Activated gamma-delta T cell treated with anti-CD3 and anti-CD28 coated beads, Interleukin-2, amount 50 U/mL, for 16 hours (primary cell): ENCODE measurements around the gene FRAS1.
"Not testable (repeated sequence)": the region's sequence is repeated elsewhere in the genome, so short reads cannot be mapped to it uniquely, and the experiment has no call there.

Source experiments
- DNase-seq: peaks from one replicate; pipeline ENCODE4 v3.0.0-alpha.2; 2020; ENCODE audit warnings: low read depth

The FRAS1 gene

DNA sequence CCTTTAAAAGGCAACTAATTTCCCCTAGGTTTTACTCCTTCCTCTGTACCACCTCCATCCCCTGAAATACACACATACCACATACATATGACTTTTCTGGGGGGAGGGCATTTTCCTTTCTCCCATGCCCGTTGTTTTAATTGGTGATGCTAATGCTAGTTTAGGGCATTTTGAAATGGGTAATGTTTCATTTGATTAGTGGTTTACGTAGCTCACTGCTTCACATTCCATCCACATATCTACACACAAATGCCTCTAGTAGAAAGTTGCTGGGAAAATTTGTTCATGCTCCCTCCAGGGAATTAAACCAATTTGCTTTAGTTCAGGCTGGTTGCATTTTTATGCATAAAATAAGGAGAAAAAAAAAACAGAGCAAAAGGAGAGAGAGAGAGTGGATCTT, 231.2 kb downstream of the FRAS1 start:
- no peak for DNase-seq

DNA sequence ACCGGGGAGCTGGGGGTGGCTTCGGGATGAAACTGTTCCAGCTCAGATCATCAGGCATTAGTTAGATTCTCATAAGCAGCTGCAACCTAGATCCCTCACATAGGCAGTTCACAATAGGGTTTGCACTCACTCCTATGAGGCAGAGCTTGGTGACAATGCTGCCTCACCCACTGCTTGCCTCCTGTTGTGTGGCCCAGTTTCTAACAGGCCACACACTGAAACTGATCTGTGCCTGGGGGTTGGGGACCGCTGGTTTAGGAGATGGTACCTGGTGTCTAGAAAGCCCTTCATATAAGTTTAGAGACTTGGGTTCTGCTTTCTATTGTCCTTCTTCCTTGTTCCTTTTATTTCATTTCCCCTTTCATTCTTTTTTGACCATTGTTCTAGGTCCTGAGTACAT, 234.2 kb downstream of the FRAS1 start:
- DNase-seq, result no peak

DNA sequence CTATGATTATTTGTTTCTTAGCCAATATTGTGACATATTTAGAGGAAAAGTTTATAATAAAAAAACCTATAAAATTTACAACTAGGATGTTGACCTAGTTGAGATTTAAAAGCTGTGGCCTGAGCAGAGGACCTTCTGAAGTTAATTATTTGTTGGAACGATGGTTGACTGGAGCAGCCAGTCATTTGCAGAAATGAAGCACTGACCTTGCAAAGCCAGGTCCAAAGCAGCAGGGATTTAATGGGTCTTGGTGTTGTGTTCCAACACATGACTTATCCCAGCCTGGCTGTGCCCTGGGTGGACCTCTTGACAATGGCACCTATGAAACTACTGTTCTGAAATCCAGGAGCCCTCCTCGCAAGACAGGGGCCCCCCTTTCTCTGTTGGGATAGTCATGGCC, 235.2 kb downstream of the FRAS1 start:
- no peak for DNase-seq

DNA sequence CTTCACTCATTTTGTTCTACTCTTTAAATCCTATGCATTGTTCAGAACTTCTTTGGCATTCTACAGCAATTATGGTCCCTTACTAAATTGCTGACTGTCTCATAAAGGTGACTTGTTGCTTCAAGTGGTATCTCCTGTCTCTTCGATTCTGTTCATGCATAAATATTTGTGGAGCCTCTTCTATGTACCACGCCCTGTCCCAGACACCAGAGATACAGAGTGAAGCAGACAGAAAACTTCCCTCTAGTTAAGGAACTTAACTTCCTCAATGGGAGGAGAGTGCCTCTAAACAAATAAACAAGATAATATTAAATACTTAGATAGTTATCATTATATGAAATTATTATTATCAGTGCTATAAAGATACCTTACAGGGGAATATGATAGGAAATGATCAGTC, 235.7 kb downstream of the FRAS1 start:
- DNase-seq, result no peak

DNA sequence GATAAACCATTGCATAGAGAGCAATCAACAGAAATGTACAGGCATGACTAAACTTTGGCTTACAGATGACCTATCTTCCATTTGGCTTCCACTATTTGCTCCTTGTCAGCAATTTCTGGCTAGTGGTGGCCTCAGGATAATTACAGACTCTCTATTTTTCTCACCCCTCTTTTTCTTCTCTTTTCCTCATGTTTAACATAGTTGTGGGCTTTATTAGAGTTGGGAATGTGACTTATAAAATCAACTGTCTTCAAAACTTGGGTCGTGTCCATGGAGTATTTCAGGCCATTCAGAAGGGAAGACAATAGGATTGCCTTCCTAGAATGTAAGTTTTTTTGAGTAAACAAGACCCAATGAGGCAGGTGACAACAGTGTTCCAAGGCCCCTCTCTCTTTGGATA, 236.2 kb downstream of the FRAS1 start:
- DNase-seq, result no peak

DNA sequence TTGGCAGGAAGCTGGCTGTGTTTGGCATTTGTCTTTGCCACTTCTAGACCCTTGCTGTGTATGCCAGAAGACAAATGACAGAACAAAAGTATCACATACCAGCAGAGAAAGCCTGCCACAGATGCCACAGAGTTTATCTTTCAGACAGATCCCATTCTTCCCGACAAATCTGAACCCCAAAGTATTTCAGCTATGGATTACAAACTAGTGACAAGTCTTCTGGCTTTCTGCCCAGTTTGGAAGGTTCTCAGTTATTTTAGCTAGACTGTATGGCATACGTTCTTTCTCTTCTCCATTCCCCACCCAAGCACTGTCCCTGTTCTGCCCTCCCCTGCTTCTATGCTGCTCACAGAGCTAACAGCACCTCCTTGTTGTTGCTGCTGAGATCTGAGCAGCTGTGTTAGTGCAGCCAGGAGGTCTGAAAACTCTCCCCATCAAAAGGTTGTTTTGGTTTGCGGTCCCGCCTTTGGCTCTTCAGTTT, 236.7 kb downstream of the FRAS1 start:
- no peak for DNase-seq

DNA sequence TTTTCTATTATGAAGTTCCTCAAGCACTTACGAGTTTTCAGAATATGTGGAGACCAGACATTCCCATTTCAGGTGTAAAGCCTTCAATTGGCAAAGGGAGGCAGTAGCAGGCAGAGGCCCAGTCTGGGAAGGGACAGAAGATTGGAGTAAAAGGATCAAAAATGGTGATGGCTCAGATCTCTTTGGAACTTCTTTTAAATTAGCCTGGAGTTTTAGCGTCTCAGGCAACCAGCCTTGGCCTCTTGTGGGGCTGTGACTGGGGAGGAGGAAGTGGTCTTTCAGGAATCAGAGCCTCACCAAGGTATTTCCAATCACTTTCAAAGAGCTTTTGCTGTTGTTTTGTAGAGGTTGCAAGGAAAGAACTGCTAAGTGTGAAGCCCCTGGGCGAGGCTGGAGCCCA, 239.1 kb downstream of the FRAS1 start:
- DNase-seq, result no peak

DNA sequence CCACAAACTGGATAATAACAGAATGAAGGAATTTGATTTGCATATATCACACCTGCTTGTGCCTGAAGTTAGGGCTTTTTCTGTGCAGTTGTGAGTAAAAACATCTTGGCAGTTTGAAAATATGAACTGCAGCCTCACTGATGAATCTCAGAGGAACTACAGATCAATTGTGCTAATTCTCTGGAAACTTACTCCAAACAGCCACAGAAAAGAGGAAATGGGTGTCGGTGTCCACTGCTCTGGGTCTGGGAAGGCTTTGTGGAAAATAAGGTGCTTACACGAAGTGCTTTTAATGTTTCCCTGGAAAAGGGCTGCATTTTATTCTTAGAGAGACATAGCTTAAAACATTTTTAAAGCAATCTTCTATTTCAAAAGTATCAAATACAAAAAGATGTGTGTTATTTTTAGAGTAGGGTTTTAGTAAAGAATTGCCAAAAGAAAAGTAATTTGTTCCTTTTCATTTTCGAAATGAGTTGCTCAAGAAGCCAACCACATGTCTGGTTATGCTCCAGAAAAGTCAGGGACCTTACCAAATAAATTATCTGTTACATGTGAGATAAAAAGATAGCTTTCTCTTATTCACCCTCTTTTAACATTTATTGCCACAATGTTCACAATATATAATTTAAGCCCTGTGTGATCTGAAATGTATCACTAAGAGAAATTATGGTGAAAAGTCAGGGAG, 240.1 kb downstream of the FRAS1 start:
- no peak for DNase-seq

DNA sequence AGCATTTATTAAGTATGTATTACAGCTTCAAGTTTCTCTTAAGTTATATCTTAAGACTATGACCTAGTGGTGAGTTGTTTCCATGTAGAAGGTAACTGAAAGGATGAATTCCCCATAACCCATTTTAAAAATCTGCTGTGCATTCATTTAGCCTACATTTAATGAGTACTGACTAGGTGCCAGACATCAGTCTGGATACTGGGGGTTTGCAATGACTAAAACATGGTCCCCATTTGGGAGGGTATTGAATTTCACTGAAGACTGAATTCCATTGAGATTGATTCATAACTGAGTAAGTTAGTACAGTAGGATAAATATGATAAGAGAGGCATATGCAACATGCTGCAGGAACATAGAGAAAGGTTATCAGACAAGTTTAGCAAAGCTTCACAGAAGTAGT, 241.5 kb downstream of the FRAS1 start:
- no peak for DNase-seq

DNA sequence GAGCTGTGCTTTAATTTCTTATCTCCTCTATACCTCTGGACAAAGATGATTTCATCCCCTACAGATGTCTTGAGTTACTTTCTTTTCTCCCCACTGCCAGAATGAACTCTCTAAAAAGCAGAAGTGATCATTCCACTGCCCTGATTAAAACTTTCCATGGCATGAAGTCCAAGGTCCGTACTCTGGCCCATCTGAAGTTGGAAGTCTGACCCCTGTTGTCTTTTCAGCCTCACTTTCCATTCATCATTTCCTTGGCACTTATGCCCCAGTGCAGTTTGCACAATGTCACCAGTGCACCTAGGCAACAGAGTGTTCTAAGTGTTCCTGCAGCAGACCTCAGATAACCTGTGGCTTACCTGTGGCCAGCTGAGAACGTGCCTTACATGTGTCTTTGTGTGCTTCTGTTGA, 242.4 kb downstream of the FRAS1 start:
- no peak for DNase-seq

DNA sequence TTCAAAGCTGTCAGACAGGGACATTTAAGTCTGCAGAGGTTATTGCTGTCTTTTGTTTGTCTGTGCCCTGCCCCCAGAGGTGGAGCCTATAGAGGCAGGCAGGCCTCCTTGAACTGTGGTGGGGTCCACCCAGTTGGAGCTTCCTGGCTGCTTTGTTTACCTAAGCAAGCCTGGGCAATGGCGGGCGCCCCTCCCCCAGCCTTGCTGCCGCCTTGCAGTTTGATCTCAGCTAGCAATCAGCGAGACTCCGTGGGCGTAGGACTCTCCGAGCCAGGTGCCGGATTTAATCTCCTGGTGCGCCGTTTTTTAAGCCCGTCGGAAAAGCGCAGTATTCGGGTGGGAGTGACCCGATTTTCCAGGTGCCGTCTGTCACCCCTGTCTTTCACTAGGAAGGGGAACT, 250.1 kb downstream of the FRAS1 start:
- not testable (repeated sequence) for DNase-seq

DNA sequence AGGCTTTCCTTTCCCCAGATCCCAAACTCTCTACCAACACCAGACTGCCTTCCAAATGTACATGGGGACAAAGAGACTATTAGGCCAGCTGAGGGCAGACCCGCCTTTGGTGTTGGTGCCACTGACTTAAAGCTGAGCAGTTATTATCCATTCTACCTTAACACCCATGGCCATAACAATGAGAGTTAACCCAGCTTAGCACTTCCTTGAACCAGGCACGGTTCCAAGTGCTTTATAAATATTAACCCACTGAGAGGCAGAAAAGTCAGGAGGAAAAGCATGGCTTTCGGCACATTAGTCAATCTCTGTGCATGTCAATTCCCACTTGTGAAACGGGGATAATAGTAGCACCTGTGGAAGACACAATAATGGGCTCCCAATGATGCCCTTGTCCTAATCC, 251.4 kb downstream of the FRAS1 start:
- no peak for DNase-seq

DNA sequence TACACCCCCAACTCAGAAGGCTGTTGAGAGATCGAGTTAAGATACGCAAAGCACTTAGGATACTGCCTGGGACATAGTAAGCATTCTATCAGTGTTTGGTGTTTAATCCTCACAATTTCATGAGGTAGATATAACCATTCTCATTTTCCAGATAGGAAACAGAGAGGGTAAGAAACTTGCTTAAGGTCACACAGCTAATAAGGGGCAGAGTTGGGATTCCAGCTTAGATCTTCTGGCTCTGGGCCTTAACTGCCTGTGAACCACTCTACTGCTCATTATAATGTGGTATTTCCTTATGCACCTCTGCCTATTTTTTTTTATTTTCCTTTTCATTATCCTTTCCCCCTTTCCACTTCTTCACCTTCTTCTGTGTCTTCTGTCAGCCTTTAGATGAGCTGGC, 252.2 kb downstream of the FRAS1 start:
- DNase-seq, result no peak

DNA sequence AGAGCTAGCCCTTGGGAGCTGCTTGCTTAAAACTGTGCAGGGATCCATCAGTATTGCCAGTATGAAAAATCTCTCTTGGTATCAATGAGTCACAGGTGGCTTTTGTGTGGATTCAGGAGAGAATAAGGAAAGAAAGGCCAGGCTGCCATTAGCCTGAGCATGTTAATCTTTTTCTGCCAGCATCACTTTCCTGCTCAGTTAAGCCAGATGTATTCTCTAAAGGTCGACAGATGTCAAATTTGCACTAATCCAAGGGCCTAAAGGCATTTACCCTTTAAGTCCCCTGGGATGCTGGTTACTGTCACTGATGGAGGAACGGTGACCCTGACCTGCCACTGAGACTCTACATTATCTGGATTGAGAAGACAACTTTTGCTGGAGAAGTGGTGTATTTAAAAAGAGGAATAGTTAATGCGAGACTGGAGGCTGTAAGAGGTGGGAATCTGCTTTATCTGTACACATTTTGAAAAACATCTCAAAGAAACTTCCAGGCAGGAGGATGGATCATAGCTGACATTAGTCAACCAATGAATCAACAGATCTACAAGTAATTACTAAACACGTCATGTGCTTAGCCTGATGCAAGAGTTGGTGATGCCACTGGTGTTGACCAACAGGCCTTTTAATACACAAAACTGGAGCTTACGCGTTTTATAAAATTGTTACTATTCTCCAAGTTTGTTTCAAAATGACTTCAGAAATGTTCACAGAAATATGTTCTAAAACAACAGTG, 253.1 kb downstream of the FRAS1 start:
- DNase-seq, result no peak

DNA sequence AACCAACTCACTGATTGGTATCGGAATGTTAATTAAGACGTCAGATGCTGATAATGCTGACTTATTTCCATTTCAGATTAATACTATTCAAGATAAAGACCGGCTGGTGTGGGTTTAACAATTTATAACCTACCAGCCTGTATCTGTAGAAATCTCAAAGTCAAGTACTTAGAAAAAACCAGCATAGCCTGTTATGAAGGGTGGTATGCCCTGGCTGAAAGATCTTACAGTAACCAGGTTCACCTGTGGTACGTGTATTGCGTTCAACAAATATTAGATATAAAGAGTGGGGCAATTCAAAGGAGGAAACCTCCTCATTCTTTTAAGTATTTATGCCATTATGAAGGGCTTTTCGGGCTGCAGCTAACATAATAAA, 253.6 kb downstream of the FRAS1 start:
- no peak for DNase-seq

DNA sequence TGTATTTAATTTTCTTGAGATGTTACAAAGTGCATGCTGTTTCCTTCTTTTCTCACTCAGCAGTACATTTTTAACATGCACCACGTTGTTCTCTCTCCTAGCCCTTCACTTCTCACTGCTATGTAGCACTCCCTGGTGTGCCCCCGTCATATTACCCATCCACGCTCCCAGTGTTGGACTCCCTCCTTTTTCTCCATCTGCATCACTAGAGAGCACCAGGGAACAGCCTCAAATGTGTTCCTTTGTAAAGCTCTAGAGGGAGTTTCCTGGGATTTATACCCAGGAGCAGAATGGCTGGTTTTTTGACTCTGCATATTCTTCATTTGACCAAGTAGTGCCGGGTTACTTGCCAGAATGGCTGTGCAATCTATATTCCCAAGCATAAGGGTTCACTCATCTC, 254.2 kb downstream of the FRAS1 start:
- DNase-seq, result no peak

DNA sequence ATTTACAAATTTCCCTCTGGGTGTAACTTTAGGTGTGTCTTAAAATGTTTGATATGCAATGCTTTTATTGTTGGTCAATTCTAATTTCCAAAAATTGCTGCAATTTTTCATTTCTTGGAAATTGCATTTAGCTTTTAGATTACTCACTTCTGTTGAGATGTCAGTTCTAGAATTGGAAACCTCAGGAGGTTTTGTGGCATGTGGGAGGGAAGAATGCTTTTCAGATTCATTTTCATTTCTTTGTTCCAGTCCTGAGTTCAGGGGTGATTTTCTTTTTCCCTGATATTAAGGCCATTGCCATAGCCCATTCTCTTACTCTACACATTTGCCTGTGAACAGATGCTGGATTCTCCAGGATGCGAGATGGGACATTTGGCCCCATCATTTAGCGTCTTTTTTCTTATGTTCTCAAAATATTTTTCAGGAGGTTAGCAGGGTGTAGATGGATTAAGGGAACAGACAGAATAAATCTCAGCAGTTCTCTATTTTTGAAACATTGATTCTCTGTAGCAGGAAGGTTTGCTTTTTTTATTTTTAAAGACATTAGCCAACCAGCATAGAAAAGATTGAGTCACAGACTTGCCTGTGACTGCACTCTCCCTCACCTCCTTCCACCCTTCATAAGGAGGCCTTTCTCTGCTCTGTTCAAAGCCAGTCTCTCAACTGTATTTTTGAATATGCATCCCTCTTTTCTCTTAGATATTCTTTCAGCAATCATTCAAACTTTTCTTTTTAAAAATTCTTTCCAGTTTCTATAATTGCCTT, 256.0 kb downstream of the FRAS1 start:
- DNase-seq, result no peak

DNA sequence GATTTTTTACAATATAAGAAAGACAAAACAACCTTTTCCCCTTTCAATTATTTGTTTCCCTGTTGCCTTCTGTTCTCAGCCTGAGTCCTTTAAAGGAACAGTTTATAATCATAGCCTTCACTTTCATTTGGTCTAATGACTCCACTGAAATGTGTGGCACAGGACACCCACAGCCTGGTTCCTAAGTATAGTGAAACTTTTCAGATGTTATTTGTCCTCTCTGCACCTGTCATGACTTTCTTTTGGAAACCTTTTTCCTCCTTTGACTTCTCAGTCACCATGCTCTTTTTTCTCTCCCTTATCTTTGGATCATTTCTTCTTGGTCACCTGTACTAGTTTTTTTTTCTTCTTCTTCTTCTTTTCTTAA, 256.6 kb downstream of the FRAS1 start:
- DNase-seq, result no peak

DNA sequence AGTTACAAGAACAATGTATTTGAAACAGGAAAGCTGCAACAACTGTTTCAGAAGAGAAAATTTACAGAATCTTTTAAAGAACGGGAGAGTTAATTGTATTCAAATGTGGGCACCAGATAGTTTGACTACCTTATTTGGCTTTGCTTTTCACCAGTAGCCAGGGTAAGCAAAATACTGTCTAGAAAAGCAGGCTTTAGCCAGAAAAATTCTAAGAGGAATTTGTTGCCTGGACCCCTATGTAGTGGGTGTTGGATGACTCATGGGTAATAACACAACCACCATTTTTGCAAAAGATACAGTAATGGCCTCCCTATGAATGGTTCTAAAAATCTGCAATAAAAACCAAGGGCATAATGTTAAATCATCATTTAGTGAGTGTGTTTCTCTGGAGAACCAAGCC, 261.0 kb downstream of the FRAS1 start:
- no peak for DNase-seq

DNA sequence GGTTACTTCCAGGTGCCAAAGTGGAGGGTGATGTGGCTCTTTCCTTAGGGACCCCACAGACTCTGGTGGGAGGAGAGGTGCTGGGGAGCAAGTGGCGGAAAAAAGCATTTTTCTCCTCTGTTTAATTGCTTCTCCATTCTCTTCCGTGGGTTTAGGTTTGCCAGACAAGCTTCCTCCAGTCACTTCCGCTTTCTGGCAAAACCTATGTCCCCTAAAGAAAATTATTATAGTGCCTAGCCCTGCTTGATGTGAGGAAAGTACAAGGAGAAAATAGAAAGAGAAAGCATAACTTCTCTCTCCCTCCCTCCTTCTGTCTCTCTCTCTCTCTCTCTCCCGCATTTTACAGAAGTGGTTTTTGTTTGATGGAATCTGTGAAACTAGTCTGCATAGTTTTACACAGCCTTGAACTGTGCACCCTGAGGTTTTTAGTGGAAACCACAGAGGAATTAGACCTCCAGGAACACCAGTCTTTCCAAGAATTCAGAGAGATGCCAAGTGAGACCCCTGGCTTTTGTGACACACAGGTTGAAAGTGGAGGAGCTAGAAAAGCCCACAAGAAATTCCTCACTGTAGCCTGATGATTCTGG, 263.3 kb downstream of the FRAS1 start:
- DNase-seq, result no peak

DNA sequence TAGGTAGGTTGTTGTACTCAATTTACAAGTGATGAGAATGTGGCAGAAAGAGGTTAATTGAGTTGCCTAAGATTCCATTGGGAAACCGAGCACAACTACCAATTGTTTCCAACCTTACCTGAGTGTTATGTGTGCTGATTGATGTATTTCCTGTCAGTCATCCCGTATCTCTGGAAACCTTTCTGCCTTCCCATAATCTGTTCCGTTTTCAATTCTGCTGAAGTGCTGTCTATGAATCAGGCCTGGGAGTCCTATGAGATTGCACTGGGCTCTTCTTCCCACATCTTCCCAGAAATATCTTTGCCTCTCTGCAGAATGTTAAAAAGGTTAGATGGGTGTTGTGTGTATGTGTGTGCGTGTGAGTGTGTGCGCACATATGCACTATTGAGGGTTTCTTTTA, 264.9 kb downstream of the FRAS1 start:
- no peak for DNase-seq

DNA sequence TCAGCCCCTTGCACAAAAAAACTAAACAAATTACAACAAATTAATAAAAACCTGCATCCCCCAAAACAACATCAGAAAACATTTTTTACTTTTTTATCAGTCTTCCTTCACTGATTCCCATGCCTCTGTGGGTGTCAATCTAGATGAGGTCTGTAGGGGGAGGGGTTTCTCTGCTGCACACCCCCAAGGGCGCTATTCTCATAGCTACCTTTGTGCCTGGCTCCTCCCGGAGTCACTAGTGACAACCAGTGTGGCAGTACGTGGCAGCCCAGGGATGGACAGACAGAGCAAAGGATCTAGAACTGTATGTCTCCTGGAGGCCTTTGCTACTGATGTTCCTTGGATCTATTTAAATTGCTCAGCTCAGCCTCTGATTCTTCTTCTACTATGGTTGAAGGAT, 266.3 kb downstream of the FRAS1 start:
- DNase-seq, result no peak

DNA sequence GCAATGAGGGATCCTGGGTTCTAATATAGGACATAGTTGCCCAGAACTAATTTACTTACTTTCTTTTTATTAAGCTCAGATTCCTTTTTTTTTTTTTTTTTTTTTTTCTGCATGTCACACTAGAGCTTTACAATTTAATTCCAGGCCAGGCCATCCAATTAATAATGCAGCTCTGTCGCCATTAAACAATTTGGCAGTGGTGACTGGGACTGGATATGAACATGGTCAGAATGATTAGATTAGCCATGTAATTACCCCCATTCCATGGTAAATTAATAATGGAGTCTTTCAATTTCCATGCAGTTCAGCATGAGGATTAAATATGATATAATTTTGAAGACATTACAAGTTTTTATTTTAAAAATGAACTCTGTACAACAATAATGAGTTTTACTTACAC, 267.5 kb downstream of the FRAS1 start:
- no peak for DNase-seq
